NB4 (cell line): ENCODE measurements around the gene UTS2R.

Source experiments
- MYC ChIP-seq: IDR thresholded peaks from 2 replicates; pipeline ENCODE4 v1.6.1; 2011; ENCODE audit warnings: low read depth, low read length
- POLR2A ChIP-seq: IDR thresholded peaks from 2 replicates; pipeline ENCODE4 v1.6.1; 2011; ENCODE audit warnings: mild to moderate bottlenecking; ENCODE audit not compliant: insufficient read length; ENCODE audit errors: extremely low read depth
- TF ChIP-seq, protein P1 (sequence below): IDR thresholded peaks from one replicate; pipeline ENCODE4 v1.5.1; 2012; ENCODE audit warnings: low read depth, low read length

DNA sequence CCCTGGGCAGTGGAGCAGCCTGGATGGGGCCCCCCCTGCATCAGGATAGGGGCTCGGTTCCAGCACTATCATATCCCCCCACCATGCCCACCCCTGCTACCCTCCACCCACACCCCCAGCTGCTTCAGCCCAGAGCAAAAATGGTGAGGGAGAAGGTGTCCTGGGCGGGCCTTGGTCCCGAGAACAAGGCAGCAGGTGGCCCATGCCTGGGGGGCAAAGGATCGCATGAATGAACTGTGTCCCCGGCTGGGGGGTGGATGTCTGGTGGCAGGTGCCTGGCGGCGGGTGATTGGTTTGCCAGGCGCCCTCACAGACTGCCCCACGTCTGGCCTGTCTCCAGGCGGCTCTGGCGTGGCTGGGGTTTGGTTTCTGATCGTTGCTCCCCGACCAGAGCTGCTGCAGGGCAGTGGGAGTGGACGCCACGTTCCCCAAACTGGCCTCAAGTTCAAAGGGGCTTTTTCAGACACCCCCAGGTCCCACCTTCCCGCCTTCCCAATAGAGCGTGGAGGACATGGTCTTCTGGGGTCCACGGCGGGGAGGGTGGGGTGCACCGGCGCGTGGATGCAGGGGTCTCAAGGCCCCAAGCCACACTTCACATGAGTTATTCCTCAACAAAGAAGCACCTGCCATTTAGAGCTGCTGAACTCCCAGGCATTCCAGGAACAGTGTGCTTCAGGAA, 12.6 kb downstream of the UTS2R start:
- TF ChIP-seq, protein P1, sequence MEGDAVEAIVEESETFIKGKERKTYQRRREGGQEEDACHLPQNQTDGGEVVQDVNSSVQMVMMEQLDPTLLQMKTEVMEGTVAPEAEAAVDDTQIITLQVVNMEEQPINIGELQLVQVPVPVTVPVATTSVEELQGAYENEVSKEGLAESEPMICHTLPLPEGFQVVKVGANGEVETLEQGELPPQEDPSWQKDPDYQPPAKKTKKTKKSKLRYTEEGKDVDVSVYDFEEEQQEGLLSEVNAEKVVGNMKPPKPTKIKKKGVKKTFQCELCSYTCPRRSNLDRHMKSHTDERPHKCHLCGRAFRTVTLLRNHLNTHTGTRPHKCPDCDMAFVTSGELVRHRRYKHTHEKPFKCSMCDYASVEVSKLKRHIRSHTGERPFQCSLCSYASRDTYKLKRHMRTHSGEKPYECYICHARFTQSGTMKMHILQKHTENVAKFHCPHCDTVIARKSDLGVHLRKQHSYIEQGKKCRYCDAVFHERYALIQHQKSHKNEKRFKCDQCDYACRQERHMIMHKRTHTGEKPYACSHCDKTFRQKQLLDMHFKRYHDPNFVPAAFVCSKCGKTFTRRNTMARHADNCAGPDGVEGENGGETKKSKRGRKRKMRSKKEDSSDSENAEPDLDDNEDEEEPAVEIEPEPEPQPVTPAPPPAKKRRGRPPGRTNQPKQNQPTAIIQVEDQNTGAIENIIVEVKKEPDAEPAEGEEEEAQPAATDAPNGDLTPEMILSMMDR = no peak
- TF ChIP-seq POLR2A (no peak), MYC (no peak)
